GM19397 (cell line): ENCODE results near the gene MEGF9.
"Not testable (repeated sequence)": the region's sequence is repeated elsewhere in the genome, so short reads cannot be mapped to it uniquely, and the experiment has no call there.

ENCODE experiments used
- ATAC-seq: cut with Tn5 transposase; IDR thresholded peaks from one replicate; pipeline ENCODE4 v1.9.1; 2021; ENCODE audit warnings: mild to moderate bottlenecking, moderate library complexity; ENCODE audit not compliant: unreplicated experiment

The MEGF9 gene

GRCh38 chr9:120663950-120664349 lies 50.3 kb downstream of the MEGF9 start:
- ATAC-seq: no peak

GRCh38 chr9:120663380-120663779 lies 50.9 kb downstream of the MEGF9 start:
- ATAC-seq: no peak

- ATAC-seq: no peak
Measured at GRCh38 chr9:120662513-120662912, 51.8 kb downstream of the MEGF9 start.

- ATAC-seq: no peak
Measured at GRCh38 chr9:120659676-120660075, 54.6 kb downstream of the MEGF9 start.

GRCh38 chr9:120659209-120659608 lies 55.1 kb downstream of the MEGF9 start:
- no peak for ATAC-seq

GRCh38 chr9:120655005-120655622 lies 59.2 kb downstream of the MEGF9 start:
- ATAC-seq: no peak

- ATAC-seq: no peak
Measured at GRCh38 chr9:120654272-120654671, 60.0 kb downstream of the MEGF9 start.

- no peak for ATAC-seq
Measured at GRCh38 chr9:120653762-120654161, 60.5 kb downstream of the MEGF9 start.

- no peak for ATAC-seq
Measured at GRCh38 chr9:120652934-120653333, 61.3 kb downstream of the MEGF9 start.

GRCh38 chr9:120650352-120650751 lies 63.9 kb downstream of the MEGF9 start:
- no peak for ATAC-seq

GRCh38 chr9:120648581-120649197 lies 65.6 kb downstream of the MEGF9 start:
- no peak for ATAC-seq

GRCh38 chr9:120646948-120647347 lies 67.3 kb downstream of the MEGF9 start:
- ATAC-seq: no peak

GRCh38 chr9:120645760-120646159 lies 68.5 kb downstream of the MEGF9 start:
- ATAC-seq: no peak

GRCh38 chr9:120643061-120643460 lies 71.2 kb downstream of the MEGF9 start:
- ATAC-seq: no peak

- no peak for ATAC-seq
Measured at GRCh38 chr9:120642129-120642770, 72.0 kb downstream of the MEGF9 start.

GRCh38 chr9:120640874-120641273 lies 73.4 kb downstream of the MEGF9 start:
- not testable (repeated sequence) for ATAC-seq

GRCh38 chr9:120640380-120640779 lies 73.9 kb downstream of the MEGF9 start:
- ATAC-seq: no peak

GRCh38 chr9:120637919-120638318 lies 76.4 kb downstream of the MEGF9 start:
- ATAC-seq: no peak

- no peak for ATAC-seq
Measured at GRCh38 chr9:120636194-120636957, 77.9 kb downstream of the MEGF9 start.

GRCh38 chr9:120635011-120635410 lies 79.3 kb downstream of the MEGF9 start:
- ATAC-seq: no peak

GRCh38 chr9:120630333-120630732 lies 83.9 kb downstream of the MEGF9 start:
- no peak for ATAC-seq
